NCI-H2227 (cell line): ENCODE results near the gene ST8SIA3.
"Not testable (repeated sequence)": the region's sequence is repeated elsewhere in the genome, so short reads cannot be mapped to it uniquely, and the experiment has no call there.

ENCODE experiments used
- DNase-seq: peaks from one replicate; lab custom pipeline; 2025; ENCODE audit not compliant: unreplicated experiment; lab: John Stamatoyannopoulos, UW

ST8SIA3 gene

DNA sequence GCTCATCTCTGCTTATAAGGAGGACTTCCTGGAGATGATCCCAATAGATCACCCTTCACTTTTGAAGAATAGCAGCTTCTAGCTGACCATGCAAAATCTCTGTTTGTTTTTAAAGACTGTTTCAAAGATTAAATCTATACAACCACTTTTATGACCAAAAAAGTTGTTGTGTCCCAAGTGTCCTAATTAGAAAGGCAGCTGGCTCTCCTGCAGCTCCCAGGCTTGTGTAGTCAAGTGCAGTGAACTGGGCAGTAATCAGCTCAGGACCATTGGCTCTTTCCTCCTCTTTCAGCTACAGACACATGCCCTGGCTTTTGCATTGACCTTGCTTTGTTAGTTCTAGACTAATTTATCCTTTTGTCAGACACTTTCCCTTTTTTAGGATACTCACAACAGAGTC, 10.4 kb downstream of the ST8SIA3 start:
- no peak for DNase-seq

DNA sequence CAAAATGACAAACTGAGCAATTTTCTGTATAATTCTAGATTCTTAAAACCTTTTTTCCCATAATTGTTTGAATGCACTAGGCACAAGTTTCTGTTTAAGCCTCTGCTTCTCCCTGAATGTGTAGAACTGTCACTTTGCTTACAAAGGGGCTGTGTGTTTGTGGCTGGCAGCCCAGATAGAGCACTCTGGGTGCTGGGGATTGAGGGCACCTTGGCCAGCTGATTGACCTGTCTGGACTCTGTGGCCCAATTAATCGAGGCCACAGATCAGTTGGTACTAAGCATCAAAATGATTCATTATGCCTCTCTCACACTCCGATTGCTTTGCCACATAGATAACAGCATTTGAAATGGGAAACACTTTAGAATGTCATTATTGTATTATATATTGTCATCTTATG, 12.1 kb downstream of the ST8SIA3 start:
- DNase-seq, result no peak

DNA sequence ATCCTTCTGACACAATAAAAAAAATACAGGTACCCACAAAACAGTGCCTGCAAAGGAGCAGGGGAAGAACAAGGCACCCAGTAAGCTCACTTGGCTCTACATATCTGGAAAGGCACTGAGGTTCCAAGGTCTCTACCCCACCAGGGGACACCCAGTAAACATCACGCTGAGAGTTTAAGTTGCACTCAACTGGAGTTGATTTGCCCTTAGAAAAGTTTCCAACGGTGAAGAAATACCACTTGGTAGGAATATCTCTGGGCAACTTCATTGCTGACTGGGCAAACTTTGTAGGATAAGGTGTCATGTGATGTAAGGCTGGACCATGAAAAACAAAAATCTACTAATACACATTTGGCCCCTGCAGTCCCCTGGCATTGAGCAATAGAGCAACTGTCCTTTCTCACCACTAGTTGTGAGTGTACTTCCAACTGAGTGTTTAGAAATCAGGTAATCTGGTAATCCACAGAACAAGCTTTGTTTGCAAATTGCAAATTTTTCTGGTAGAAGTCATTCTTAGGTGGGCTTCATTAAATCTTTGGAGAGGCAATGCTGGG, 14.2 kb downstream of the ST8SIA3 start:
- DNase-seq, result no peak

DNA sequence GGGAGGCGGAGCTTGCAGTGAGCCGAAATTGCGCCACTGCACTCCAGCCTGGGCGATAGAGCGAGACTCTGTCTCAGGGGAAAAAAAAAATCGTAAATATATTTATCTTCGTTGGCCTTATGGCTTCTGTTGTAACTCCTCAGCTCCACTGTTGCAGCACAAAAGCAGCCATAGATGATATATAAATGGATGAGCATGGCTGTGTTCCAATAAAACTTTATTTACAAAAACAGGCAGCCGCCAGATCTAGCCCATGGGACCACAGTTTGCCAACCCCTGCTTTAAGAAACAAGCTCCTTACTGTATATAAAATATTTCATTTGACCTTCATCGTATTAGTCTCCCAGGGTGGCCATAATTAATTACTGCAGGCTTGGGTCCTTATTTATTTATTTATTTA, 20.1 kb downstream of the ST8SIA3 start:
- DNase-seq, result no peak

DNA sequence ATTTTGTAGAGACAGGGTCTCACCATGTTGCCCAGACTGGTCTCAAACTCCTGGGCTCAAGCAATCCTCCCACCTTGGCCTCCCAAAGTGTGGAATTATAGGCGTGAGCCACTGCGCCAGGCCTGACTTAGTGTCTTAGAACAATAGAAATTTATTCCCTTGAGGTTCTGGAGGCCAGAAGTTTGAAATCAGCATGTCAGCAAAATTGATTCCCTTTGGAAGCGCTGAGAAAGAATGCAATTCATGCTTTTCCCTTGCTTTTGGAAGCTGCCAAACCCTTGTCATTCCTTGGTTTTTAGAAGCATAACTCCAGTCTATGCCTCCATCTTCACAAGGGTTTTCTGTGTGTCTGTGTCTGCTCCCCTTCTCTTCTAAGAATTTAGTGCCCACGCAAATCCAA, 20.7 kb downstream of the ST8SIA3 start:
- DNase-seq, result no peak

DNA sequence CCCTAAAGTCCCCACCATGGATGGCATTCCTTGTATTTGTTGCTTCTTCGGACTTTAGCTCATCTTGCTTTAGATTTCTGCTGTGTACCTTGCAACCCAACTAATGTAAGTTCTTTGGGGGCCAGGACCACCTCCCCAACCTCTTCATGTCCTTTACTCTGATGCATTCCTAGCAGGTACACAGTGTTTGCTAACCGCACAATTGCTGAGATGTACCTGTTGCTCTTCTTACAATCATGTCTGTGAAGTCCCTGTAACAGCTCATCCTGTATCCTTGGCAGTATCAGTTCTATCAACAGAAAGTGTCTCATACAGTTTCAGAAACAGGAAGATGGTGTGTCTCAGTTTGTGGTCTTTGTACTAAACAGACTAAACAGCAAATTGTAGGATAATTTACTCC, 24.1 kb downstream of the ST8SIA3 start:
- DNase-seq, result no peak

DNA sequence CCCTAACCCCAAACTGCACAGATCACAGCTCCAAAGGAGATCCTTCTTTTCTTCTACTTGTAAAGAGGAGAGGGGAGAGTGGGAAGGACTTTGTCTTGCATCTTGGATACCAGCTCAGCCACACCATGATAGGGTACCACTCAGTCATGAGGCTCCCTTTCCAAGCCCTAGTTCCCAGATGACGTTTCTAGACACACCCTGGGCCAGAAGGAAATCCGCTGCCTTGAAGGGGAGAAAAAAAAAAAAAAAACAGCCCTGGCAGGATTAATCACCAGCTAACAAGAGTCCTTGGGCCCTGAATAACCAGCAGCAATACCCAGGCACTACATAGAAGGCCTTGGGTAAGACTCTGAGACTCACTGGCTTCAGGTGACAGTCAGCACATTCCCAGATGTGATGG, 36.9 kb downstream of the ST8SIA3 start:
- no peak for DNase-seq

DNA sequence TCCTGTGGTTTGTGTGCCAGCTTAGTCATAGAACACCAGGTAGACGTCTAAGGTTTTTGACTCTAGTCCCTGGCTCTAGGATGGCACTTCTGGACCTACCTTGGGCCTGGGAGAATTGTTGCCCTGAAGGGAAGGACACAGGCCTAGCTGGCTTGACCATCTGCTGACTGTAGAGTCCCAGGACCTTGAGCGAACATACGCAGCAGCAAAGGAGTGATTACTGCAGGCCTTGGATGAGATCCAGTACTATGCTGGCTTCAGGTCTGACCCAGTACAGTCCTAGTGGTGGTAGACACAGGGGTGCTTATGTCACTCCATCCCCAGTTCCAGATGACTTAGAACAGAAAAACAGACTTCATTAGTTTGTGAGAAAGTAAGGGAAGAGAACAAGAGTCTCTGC, 37.7 kb downstream of the ST8SIA3 start:
- no peak for DNase-seq

DNA sequence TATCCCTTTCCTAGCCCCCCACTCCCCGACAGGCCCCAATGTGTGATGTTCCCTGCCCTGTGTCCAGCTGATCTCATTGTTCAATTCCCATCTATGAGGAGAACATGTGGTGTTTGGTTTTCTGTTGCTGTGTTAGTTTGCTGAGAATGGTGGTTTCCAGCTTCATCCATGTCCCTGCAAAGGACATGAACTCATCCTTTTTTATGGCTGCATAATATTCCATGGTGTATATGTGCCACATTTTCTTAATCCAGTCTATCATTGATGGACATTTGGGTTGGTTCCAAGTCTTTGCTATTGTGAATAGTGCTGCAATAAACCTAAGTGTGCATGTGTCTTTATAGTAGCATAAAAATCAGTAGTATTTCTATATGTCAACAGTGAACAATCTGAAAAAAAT, 42.4 kb downstream of the ST8SIA3 start:
- DNase-seq, result not testable (repeated sequence)

DNA sequence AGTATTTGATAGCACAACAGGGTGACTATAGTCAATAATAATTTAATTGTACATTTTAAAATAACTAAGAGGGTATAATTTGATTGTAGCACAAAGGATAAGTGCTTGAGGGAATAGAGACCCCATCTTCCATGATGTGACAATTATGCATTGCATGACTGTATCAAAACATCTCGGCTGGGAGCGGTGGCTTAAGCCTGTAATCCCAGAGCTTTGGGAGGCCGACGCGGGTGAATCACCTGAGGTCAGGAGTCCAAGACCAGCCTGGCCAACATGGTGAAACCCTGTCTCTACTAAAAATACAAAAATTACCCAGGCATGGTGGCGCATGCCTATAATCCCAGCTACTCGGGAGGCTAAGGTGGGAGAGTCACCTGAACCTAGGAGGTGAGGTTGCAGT, 44.5 kb downstream of the ST8SIA3 start:
- DNase-seq, result not testable (repeated sequence)

DNA sequence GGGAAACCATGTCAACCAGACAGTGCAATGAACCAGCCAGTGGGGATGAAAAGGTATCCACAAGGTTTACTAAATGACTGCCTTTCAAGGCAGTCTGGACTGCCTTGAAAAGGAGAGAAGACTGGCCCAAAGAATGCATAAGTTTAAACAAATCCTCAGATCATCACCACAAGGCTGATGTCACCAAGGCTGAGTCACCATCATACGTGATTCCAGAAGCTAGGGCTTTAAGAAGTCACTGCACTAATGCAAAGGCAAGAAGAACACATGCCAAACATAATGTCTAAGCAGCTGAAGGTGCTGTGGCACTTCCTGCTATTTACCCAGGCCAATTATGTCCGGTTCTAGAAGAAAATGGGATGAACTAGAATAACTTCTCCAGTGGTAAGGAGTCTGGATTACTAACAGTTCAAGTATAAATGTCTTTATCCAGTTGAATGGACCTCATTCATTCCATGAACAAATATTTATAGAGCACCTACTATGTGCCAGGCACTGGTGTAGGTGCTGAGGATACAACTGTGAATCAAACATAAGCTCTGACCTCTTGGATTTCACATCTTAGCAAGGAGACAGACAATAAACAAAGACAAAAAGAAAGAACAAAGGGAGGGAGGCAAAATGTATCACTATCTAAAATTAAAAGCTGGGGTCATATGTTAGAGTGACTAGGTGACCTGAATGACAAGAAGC, 45.2 kb downstream of the ST8SIA3 start:
- DNase-seq, result no peak

DNA sequence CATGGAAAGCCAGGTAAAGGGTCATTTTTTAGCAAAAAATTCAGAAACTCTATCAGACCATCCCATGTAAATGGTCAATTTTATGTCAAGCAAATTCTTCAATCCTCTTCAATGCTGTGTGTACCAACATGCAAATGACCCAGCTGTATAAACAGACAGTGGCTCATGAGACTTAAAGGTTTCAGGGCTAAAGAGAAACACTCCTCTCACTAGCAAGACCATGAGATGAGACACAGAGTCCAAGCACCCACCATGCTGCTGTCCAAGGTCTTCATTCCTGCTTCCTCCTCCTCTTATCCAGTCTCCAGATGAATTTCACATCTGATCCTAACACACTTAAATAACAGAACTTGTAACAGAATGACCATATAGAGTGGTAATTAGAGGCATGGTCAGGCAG, 52.0 kb downstream of the ST8SIA3 start:
- no peak for DNase-seq

DNA sequence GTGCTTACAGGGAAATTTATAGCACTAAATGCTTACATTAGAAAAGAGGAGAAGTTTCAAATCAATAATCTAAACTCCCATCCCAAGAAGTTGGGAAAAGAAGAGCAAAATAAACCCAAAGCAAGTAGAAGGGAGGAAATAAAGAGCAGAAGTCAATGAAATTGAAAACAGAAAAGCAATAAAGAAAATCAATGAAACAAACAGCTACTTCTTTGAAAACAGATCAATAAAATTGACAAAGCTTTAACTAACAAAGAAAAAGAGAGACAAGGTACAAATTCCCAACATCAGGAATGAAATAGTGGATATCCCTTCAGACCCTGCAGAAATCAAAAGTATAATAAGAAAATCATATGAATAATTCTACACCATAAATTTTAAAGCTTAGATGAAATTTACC, 57.3 kb downstream of the ST8SIA3 start:
- DNase-seq, result no peak

DNA sequence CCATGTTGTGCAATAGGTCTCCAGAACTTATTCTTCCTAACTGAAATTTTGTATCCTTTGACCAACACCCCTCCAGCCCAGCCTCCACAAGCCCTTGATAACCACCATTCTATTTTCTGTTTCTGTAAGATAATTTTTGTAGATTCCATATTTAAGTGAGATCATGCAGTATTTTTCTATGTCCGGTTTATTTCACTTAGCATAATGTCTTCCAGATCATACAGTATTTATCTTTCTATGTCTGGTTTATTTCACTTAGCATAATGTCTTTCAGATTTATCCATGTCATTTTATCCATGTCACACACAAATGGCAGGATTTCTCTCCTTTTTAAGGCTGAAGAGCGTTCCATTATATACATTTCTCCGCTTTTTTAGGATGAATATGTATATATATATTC, 58.4 kb downstream of the ST8SIA3 start:
- no peak for DNase-seq

DNA sequence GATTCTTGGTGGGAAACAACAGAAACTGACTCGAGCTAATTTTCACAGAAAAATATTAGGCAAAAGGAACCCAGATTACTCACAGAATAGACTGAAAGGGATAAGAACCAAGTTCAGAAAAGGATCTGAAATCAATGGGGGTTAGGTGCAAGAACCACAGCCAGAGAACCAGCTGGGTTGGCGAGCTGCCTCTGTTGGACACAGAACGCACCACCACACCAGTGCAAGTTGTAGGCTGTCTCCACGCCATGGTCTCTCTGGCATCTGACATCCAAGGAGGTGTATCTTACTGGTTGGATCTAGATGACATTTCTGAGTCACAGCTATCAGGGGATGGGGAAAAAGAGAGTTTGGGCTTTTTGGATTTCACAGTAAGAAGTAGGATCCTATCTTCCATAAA, 64.2 kb downstream of the ST8SIA3 start:
- DNase-seq, result no peak
